Psoas muscle (tissue), 8 donors: ENCODE results near the gene PSG7. TPM values are rescaled to one million over a fixed set of nuclear protein-coding genes. Genes with fewer than 3 reads are reported as not detected.
"Not testable (repeated sequence)": the region's sequence is repeated elsewhere in the genome, so short reads cannot be mapped to it uniquely, and the experiment has no call there.

Experiments used
- ATAC-seq, 4 donors: fragments of 200-7000 bp; cut with Tn5 transposase; one replicate each; pipeline ENCODE4 v1.9.1; 2020; ENCODE audit warnings: moderate library complexity in 3 of 4, mild to moderate bottlenecking in 2 of 4
- DNase-seq, 2 donors: peaks; one replicate each; pipeline ENCODE4 v3.0.0-alpha.2; 2020
- H3K27ac ChIP-seq: fragments of 200-600 bp; one replicate; pipeline ENCODE4 v1.8.0; 2022
- H3K27me3 ChIP-seq, 3 donors: fragments of 200-600 bp in 1 of 3; one replicate each; pipeline versions ENCODE4 v1.6.1 to v1.8.0; 2013 to 2022; ENCODE audit warnings: low read length in 2 of 3, mild to moderate bottlenecking in 2 of 3, moderate library complexity in 1 of 3; ENCODE audit not compliant: insufficient read depth in 3 of 3
- H3K36me3 ChIP-seq, 2 donors: fragments of 200-600 bp in 1 of 2; one replicate each; pipeline versions ENCODE4 v1.6.1 to v1.8.0; 2013 to 2022; ENCODE audit warnings: low read depth in 1 of 2, mild to moderate bottlenecking in 1 of 2, moderate library complexity in 1 of 2; ENCODE audit not compliant: insufficient read depth in 1 of 2
- H3K4me1 ChIP-seq: fragments of 200-600 bp; one replicate; pipeline ENCODE4 v1.8.0; 2022
- H3K4me3 ChIP-seq: fragments of 200-600 bp; one replicate; pipeline ENCODE4 v1.8.0; 2022; ENCODE audit warnings: mild to moderate bottlenecking
- H3K9me3 ChIP-seq: fragments of 200-600 bp; one replicate; pipeline ENCODE4 v1.8.0; 2022
- WGBS, 3 donors: extraction: QIAGEN DNeasy Blood & Tissue Kit; methylation state at CpG; one replicate each; pipeline versions ENCODE4 v1.1.6 to v1.1.7; 2013; 5-methylcytosine and 5-hydroxymethylcytosine counted together
- intact Hi-C, 2 donors: fragments of 100-400 bp; cut with DNase I; formaldehyde crosslinking; loops; one replicate each; pipeline versions ENCODE4 v1.11.0 to v1.14.2; 2022
- polyA plus RNA-seq, 3 donors: library from polyadenylated mRNA; stranded (reverse); fragments of 200-250 nt; gene quantifications; one replicate each; pipeline ENCODE4 v1.2.3, GENCODE V29; 2013
- total RNA-seq, 4 donors: library from RNA; stranded (reverse); fragmentation: NEBNext Ultra II Directional in 2 of 4; extraction: Animal tissue kit (Norgen Biotek cat#: 25700) in 2 of 4; gene quantifications; one replicate each; pipeline versions ENCODE4 v1.2.1 to v1.2.4, GENCODE V29; 2021 to 2023
- donor health status: healthy with polysubstance abuse.
- donor health status: DM: no; HTN: no; CAD: no; lungs with moderate emphysema.
- donor health status: Bipolar disorder and iron deficiency.
- donor health status: healthy.
- donor health status: DM: yes; HTN: yes; CAD: no.
- donor health status: DM: no; HTN: no; CAD: no.
- donor health status: DM: no; HTN: no; CAD: no.
- donor health status: DM: yes; HTN: yes; CAD: no.

Gene PSG7
- total and polyA plus RNA-seq, 7 donors: 0.01 TPM; not detected in 6

DNA sequence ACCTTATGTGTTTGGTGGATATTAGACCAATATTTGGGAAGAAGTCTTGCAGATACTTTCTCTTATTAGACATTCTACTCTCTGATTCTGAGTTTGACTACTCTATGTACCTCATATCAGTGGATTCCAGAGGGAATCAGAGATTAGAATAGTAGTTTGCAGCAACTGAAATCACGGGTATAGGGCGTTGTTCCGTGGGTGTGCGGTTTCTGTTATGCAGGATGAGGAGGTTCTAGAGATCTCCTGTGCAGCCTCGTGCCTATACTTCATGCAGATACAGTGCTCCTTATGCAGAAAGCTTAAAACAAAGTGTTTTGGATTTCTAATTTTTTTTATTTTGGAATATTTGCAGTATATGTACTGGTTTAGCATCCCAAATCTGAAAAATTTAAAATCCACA, 25.3 kb downstream of the PSG7 start:
- H3K36me3 ChIP-seq, intact Hi-C loops, ATAC-seq, H3K9me3 ChIP-seq, DNase-seq, H3K27me3 ChIP-seq, H3K4me1 ChIP-seq, H3K27ac ChIP-seq, H3K4me3 ChIP-seq: not testable (repeated sequence)
- 74 to 79% (median 76%) methylated on average over 5 of the region's 5 CpGs for WGBS, 3 donors

DNA sequence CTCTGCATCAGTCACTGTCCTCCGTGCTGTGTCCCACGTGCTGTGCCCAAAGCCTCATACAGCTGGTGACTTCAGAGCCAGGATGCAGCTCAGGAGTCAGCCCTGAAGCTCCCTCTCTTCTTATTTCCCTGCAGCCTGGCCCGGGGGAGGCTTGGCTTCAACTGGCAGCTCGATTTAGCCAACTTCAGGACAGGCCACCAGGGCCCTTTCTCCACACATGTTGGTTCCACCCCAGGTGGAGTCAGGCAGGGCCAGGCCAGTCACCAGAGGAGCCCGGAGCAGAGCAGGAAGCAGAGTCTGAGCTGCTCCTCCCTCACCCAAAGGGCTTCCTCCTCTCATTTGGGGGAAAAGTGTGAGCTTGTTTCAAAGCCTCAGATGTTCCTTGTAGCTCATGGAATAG, 30.8 kb downstream of the PSG7 start:
- H3K27ac ChIP-seq, H3K4me1 ChIP-seq, H3K4me3 ChIP-seq, H3K36me3 ChIP-seq, H3K27me3 ChIP-seq, DNase-seq, H3K9me3 ChIP-seq, intact Hi-C loops, ATAC-seq: not testable (repeated sequence)
- 30 to 44% (median 32%) methylated on average over 5 of the region's 5 CpGs for WGBS, 3 donors

- intact Hi-C loops, ATAC-seq: not testable (repeated sequence)
These were observed 36.4 kb downstream of the PSG7 start for GRCh38 chr19:42900561-42900960.

GRCh38 chr19:42899674-42900073, 37.3 kb downstream of the PSG7 start:
- WGBS, 3 donors: 85 to 87% (median 86%) methylated on average over 12 of the region's 12 CpGs
- H3K27me3 ChIP-seq, H3K36me3 ChIP-seq, intact Hi-C loops, ATAC-seq, H3K4me1 ChIP-seq, H3K4me3 ChIP-seq, H3K27ac ChIP-seq, DNase-seq, H3K9me3 ChIP-seq: not testable (repeated sequence)

More at GRCh38 chr19:42900561-42900960, 36.4 kb downstream of the PSG7 start:
- H3K27ac ChIP-seq, H3K4me1 ChIP-seq, H3K36me3 ChIP-seq, H3K27me3 ChIP-seq, H3K4me3 ChIP-seq, H3K9me3 ChIP-seq, DNase-seq: not testable (repeated sequence)
- WGBS, 3 donors: 65 to 73% (median 69%) methylated on average over 4 of the region's 4 CpGs

- intact Hi-C loops, H3K27me3 ChIP-seq, H3K36me3 ChIP-seq, H3K4me3 ChIP-seq, ATAC-seq, H3K4me1 ChIP-seq, H3K27ac ChIP-seq, DNase-seq, H3K9me3 ChIP-seq: not testable (repeated sequence)
- 75 to 81% (median 81%) methylated on average over 1 of the region's 1 CpG for WGBS, 3 donors
These were observed 37.9 kb downstream of the PSG7 start for GRCh38 chr19:42899110-42899509.

GRCh38 chr19:42898656-42899055, 38.4 kb downstream of the PSG7 start:
- ATAC-seq, H3K4me1 ChIP-seq, H3K4me3 ChIP-seq, DNase-seq, H3K9me3 ChIP-seq, H3K36me3 ChIP-seq, H3K27me3 ChIP-seq, H3K27ac ChIP-seq, intact Hi-C loops: not testable (repeated sequence)
- WGBS, 3 donors: 26 to 33% (median 28%) methylated on average over 1 of the region's 1 CpG

GRCh38 chr19:42897729-42898128, 39.3 kb downstream of the PSG7 start:
- ATAC-seq, intact Hi-C loops, H3K27ac ChIP-seq, H3K9me3 ChIP-seq, H3K4me1 ChIP-seq, DNase-seq, H3K4me3 ChIP-seq, H3K36me3 ChIP-seq, H3K27me3 ChIP-seq: not testable (repeated sequence)
- 13 to 53% (median 22%) methylated on average over 1 of the region's 1 CpG for WGBS, 3 donors

DNA sequence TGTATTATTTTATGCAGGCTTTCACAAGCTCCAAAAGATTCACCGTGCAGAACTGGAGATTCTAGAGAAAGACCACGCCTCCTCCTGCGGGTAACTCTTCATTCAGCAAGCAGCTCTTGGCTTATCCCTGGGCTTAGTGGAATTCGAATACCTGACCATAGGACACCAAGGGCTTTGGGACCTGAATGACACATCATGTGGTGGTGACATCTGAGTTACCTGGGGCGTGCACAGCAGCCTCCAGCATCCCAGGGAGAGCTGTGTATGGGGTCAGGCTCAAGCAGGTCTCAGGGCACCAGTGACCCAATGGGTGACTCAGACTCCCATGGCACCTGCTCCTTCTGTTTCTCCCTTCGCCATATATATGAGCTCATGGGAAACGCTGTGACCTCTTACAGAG, 46.6 kb downstream of the PSG7 start:
- WGBS, 3 donors: 82 to 88% (median 86%) methylated on average over 7 of the region's 7 CpGs
- H3K4me1 ChIP-seq, H3K27me3 ChIP-seq, DNase-seq, H3K27ac ChIP-seq, H3K36me3 ChIP-seq, H3K4me3 ChIP-seq, ATAC-seq, H3K9me3 ChIP-seq, intact Hi-C loops: not testable (repeated sequence)

DNA sequence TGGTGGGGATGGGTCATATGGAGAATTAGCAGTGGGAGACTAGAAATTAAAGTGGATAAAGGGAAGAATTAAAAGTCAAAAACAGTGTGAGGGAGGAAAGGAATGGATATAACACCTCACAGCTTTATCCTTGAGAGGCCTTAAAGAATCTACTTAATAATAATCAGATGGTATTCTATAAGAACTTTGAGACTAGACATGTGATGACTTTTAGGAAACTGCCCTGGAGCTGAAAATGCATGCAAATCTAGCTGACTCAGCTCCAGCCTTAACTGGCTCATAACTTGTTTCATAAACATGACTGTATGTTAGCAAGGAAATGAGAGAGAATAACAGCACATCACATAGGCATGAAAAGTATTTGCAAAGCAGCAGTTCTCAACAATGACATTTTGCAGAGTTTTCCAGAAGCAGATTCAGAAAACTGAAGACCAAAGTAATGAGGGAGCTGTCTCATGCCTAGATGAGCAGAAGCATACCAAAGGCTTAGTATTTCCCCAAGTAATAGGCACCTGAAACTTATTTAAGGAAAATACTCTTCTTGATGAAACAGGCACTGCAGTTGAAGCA, 49.0 kb downstream of the PSG7 start:
- H3K9me3 ChIP-seq, H3K27me3 ChIP-seq, H3K27ac ChIP-seq, H3K4me1 ChIP-seq, intact Hi-C loops, H3K36me3 ChIP-seq, H3K4me3 ChIP-seq, DNase-seq, ATAC-seq: not testable (repeated sequence)

DNA sequence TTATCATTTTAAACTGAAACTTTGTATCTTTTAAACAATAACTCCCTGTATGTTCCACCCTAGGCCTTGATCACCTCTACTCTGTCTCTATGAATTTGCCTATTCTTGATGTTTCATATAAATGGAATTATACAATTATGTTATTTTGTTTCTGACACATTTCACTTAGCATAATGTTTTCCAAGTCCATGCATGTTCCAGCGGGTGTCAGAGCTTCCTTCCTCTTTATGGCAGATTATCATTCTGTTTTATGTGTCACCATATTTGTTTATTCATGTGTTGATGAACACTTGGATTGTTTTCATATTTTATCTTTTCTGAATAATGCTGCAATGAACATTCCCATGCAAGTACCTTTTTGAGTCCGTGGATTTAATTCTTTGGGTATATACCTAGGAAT, 54.3 kb downstream of the PSG7 start:
- intact Hi-C loops, H3K27ac ChIP-seq, H3K9me3 ChIP-seq, H3K36me3 ChIP-seq, H3K4me3 ChIP-seq, H3K27me3 ChIP-seq, ATAC-seq, DNase-seq, H3K4me1 ChIP-seq: not testable (repeated sequence)
- WGBS, 3 donors: 73 to 85% (median 74%) methylated on average over 2 of the region's 2 CpGs

DNA sequence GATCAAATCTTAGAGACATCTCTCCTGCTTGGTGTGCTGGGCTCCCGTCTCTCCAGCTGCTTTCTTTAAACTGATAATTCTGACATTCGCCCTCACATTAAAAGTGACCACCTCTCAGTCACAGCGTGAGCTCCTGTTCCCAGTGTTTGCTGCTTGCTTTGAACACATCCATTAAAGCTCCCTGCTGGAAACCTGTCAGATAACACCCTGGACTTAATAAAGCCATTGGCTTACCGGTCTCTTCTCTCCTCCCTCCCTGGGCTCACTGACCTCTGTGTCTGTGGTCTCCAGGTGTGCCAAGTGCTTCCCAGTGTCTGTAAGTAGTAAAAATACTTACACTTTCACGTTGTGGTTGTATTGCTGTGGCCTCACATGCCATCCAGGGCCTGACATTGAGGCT, 55.0 kb downstream of the PSG7 start:
- intact Hi-C loops, ATAC-seq, DNase-seq, H3K27ac ChIP-seq, H3K27me3 ChIP-seq, H3K4me1 ChIP-seq, H3K9me3 ChIP-seq, H3K36me3 ChIP-seq, H3K4me3 ChIP-seq: not testable (repeated sequence)
- 57 to 66% (median 59%) methylated on average over 5 of the region's 5 CpGs for WGBS, 3 donors

DNA sequence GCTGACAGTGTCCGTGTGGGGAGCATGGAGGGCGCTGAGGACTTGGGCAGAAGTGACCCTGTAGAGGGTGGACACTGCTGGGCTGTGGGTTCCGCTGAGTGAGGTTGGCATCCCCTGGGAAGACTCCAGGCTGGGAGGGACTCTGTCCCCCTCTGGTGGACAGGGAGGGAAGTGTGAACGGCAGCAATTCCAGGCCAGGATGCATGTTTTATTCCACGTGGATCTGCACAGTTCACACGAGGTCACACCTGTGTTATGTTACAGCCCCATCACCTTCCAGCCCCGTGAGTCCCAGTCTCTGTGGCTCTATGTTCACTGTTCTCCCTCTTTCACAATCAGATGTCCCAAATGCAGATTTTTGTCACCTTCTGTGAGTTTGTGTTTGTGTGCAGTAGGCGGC, 55.7 kb downstream of the PSG7 start:
- intact Hi-C loops: not testable (repeated sequence)
- WGBS, 3 donors: 45 to 48% (median 45%) methylated on average over 7 to 8 of the region's 8 CpGs

More for the DNA sequence above, 55.7 kb downstream of the PSG7 start:
- H3K4me3 ChIP-seq, H3K4me1 ChIP-seq, ATAC-seq, H3K27me3 ChIP-seq, H3K9me3 ChIP-seq, DNase-seq, H3K36me3 ChIP-seq, H3K27ac ChIP-seq: not testable (repeated sequence)
